MG63 (cell line): ENCODE measurements around the gene PODXL. TPM values are rescaled to one million over a fixed set of nuclear protein-coding genes. Genes with fewer than 3 reads are reported as not detected.
A peak's percentile ranks its signal among the peaks of the same experiment; 100 is the strongest.

Experiments used
- DNase-seq: peaks from one replicate; pipeline ENCODE4 v3.0.0-alpha.2; 2020
- H3K27me3 ChIP-seq: fragments of 250-450 bp; sonication (Bioruptor Pico); 2 replicates; pipeline ENCODE4 v1.5.1; 2020; ENCODE audit warnings: mild to moderate bottlenecking, moderate library complexity
- H3K36me3 ChIP-seq: fragments of 250-450 bp; sonication (Bioruptor Pico); 2 replicates; pipeline ENCODE4 v1.5.1; 2020; ENCODE audit warnings: mild to moderate bottlenecking, moderate library complexity
- H3K4me3 ChIP-seq: fragments of 250-450 bp; sonication (Bioruptor Pico); 2 replicates; pipeline ENCODE4 v1.5.1; 2020; ENCODE audit warnings: mild to moderate bottlenecking, moderate library complexity
- H3K9me3 ChIP-seq: fragments of 250-450 bp; sonication (Bioruptor Pico); 2 replicates; pipeline ENCODE4 v1.5.1; 2020; ENCODE audit warnings: mild to moderate bottlenecking, moderate library complexity
- total RNA-seq: library from RNA; depleted of rRNA; stranded (reverse); fragments of >200 nt; shearing (Covaris generic); gene quantifications from 2 replicates; pipeline ENCODE4 v1.2.3, GENCODE V29; 2014; ENCODE audit warnings: low replicate concordance; rRNA removed

PODXL gene
- total RNA-seq: 1.0 and 1.2 TPM in 2 replicates

DNA sequence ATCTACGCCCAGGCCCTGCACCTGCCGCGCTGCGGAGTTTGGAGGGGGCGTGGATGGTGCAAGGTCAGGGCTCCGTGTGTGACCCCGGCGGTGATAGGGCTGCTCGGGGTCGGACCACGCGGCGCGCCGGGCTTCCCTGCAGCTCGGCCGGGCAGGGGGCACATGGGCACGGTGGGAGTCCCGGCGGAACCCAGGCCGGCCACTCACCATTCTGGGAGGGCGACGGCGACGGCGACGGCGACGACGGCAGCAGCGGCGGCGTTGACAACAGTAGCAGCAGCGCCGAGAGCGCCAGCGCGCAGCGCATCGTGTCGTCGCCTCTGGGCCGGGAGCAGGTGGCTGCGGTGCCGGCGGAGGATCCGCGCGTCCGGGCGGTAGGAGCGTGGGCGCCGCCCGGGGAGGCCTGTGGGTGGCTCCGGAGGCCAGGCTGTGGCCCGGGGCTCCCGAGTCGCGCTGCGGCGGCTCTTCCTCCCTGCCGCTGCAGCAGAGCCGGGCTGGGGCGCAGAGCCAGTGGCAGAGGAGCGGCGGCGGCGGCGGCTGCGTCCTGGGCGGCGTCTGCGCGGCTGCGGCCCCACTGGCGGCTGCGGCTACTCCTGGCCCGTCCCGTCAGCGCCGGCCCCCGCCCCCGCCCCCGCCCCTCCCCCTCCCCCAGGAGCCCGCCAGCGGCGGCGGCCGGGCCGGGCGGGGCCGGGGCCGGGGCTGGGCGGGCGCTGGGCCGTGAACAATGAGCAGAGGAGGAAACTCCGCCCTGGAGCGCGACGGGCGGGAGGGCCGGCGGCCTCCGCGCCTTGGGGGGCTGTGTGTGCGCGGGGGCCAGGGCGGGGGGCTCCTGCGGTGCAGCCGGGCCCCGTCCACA is at the start of gene PODXL:
Gene PODXL (minus strand): TSS at position 576 of the 856 bp plus-strand sequence. CDS start 269 bp downstream, at position 307.
- peaks cover 18% of the 10 kb centered on the region for H3K27me3 ChIP-seq
- peak; percentile 48 for DNase-seq

DNA sequence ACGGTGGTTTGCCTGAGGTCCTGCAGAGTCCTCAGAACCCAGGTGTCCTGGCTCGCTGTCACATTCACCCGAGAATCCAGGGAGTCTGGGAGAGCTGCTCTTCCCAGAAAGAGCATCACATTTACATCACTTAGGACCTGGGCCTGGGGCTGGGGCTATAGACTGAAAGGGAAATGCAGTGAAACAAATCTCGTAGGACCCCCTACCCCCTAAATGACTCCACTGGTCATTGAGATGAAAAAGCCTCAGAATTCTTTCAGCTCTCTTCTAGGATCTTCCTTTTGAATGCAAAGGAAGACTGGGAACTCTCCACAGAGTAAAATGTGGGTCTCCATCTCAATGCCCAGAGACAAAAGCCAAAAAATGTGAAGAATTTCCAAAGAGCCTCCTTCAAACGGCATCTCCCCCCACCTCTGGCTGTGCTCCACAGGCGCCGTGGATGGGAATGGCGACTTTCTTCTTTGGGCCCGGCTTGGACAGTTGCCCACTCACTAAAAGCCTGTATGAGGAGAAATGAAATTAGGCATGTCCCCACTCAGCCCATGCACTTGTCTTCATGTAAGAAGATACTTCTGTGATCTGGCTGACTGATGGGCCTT is 49.0 kb upstream of the PODXL start:
- Histone ChIP-seq H3K4me3 (no peak overlapping the region), H3K27me3 (no peaks in the 10 kb centered on the region), H3K36me3 (no peaks in the 10 kb centered on the region), H3K9me3 (no peaks in the 10 kb centered on the region)
- DNase-seq: no peak

More for the DNA sequence above, at the start of gene PODXL:
- H3K4me3 ChIP-seq: peak within 1 kb of the TSS; percentile 36
- no peaks in the 10 kb centered on the region for H3K9me3 ChIP-seq
- no peaks in the 10 kb centered on the region for H3K36me3 ChIP-seq

DNA sequence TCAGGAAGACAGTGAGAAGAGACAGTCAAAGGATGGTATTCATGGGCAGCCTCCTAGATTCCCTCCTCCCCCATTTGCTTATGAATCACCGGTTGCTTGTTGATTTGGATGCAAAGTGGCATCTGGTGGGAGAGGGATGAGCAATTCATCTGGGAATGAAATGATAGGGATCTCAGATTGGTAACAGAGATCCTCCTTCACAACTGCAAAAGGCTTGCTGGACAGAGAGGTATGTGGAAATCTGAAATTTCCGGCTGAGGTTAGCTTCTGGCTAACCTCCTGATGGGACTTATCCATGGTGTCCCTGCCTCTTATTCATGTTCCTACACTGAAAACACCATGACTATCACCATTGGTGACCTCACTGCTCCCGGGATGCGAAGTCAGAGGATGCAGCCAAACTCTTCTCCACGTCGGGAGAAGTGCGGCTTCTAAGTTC is 48.4 kb upstream of the PODXL start:
- no peaks in the 10 kb centered on the region for H3K9me3 ChIP-seq

DNA sequence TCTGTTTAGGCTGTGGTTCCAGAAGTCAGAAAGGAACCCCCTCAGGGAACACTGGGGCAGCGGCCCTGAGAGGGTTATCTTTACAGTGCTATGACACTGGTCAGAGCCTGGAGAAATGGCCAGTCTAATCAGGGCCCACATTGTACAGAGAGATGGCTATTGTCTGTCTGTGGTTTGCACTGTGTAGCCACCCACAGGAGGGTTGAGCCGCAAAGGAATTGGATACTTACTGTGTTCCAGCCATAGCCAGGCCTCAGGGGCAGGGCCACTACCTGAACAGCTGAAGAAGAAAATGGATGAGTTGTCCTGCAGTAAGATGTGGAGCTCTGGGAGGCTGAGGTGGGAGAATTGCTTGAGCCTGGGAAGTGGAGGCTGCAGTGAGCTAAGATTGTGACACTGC is 47.5 kb upstream of the PODXL start:
- no peak for DNase-seq
- no peak overlapping the region for H3K4me3 ChIP-seq
- no peaks in the 10 kb centered on the region for H3K36me3 ChIP-seq

More for the DNA sequence above, 48.4 kb upstream of the PODXL start:
- no peak overlapping the region for H3K4me3 ChIP-seq
- no peaks in the 10 kb centered on the region for H3K27me3 ChIP-seq
- H3K36me3 ChIP-seq: no peaks in the 10 kb centered on the region
- DNase-seq: peak; percentile 29

DNA sequence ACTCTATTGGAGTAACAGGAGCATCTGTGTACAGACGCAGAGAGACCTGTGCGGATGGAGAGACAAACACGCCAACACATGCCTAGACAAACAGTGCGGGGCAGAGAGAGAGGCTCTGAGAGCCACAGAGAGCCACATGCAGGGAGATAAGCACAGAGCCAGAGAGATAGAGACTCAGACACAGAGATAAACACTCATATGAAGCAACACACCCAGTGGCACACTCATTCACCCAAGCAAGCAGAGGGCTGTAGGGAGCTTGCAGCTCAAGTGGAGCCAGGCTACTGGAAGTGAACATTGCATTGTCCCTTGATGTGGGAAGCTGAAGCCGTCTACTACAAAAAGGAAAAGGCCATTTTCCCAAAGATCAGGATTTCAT is 46.6 kb upstream of the PODXL start:
- H3K27me3 ChIP-seq: no peaks in the 10 kb centered on the region
- H3K4me3 ChIP-seq: no peak overlapping the region
- no peak for DNase-seq
- H3K36me3 ChIP-seq: no peaks in the 10 kb centered on the region
- no peaks in the 10 kb centered on the region for H3K9me3 ChIP-seq

More for the DNA sequence above, 47.5 kb upstream of the PODXL start:
- Histone ChIP-seq H3K9me3 (no peaks in the 10 kb centered on the region), H3K27me3 (no peaks in the 10 kb centered on the region)

DNA sequence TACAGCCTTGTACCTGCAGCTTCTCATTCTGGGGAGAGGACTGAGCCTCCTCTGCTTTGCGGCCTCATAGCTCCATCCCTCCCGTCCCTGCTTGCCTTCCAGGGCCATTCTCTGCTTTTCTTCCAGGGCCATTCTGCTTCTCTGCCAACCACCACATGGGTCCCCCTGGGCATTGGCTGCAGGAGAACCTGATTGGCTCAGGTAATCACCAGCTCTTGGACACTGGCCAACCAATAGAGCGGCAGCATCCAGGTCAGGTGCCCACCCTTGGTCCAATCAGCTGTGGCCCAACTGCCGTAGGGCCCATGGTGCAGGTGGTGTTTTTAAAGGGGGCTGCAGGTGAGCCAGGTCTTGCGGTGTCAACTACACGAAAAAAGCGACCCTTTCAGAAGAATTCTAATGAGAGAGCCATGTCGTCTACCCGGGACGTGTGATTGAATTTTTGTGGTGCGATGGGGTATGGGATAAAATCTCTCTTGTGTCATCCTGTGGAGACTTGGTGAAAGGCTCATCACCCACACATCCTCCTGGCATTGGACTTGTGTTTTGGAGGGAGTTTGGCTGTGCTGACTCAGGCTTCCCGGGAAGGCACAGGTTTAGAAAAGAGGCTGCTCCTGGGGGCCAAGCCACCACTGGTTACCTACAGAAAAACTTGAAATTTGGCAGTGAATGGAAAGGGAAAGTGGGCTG is 46.0 kb upstream of the PODXL start:
- no peak for DNase-seq
- no peaks in the 10 kb centered on the region for H3K27me3 ChIP-seq

DNA sequence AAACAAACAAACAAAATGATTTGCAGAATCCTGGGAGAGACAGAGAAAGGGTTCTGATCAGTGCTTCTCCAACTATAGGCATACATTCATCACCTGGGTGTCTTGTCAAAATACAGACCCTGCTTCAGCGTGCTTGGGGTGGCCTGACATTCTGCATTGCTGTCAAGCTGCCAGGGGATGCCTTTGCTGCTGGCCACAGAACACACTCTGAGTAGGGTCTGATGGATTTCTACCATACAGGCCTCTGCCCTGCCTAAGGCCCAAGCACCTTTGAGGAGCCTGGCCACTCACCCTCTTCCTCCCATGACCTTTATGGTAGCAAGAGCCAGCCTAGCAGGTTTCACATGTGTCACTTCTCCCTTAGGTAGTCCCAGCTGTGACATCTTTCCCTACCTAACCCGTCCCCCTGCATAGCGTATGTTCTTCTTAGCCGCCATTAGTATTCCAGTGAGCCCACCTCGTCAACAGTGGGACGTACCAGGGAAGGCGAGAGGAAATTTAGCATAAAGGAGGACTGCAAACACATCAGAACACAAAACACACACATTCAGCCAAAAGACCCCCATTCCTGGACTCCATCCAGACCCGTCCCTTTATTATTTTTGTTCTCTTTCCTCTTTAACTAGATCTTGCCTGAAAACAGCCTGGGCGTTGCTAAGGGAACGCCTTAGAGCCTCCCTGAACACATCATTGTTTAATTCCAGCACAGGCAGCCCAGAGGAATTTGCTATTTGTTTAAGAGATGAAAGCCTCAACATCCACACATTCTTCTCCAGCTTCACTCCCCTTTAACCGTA is 43.9 kb upstream of the PODXL start:
- Histone ChIP-seq H3K27me3 (no peaks in the 10 kb centered on the region), H3K36me3 (no peaks in the 10 kb centered on the region), H3K4me3 (no peak overlapping the region), H3K9me3 (no peaks in the 10 kb centered on the region)
- DNase-seq: no peak

More for the DNA sequence above, 46.0 kb upstream of the PODXL start:
- Histone ChIP-seq H3K36me3 (no peaks in the 10 kb centered on the region), H3K4me3 (no peak overlapping the region), H3K9me3 (no peaks in the 10 kb centered on the region)

DNA sequence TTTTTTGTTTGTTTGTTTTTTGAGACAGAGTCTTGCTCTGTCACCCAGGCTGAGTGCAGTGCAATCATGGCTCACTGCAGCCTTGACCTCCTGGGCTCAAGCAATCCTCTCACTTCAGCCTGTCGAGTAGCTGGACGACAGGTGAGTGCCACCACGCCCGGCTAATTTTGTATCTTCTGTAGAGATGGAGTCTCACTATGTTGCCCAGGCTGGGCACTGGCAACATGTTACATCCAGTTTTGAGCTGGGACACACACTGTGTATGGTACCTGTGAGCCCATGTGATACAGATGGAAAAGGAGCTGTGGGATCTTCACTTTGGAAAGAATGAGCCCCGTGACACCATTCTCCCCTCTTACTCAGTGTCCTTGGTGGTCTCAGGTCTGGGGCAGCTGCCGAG is 40.4 kb upstream of the PODXL start:
- H3K9me3 ChIP-seq: no peaks in the 10 kb centered on the region
- no peaks in the 10 kb centered on the region for H3K36me3 ChIP-seq
- H3K27me3 ChIP-seq: no peaks in the 10 kb centered on the region
- H3K4me3 ChIP-seq: no peak overlapping the region
- no peak for DNase-seq

DNA sequence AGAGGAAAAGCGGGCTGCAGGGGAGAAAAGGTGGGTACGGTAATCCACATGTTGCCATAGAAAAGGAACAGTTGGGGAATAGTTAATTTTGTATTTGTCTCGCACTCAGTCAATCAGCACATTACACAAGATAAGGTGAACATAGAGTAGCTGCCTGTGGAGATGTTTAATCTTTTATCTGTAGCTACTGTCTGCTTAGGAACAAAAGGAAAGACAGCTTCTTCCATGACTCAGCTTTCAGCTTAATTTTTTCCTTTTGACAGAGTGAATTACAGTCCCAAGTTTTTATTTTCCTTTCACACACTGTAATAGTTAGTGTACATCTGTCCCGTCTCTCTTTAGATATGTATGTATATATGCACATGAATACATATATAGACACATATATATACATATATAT is 39.3 kb upstream of the PODXL start:
- DNase-seq: no peak
- Histone ChIP-seq H3K27me3 (0 out of 2 replicates have a peak, but pooled peaks cover 3% of the 10 kb centered on the region), H3K4me3 (no peak overlapping the region), H3K9me3 (no peaks in the 10 kb centered on the region), H3K36me3 (no peaks in the 10 kb centered on the region)

DNA sequence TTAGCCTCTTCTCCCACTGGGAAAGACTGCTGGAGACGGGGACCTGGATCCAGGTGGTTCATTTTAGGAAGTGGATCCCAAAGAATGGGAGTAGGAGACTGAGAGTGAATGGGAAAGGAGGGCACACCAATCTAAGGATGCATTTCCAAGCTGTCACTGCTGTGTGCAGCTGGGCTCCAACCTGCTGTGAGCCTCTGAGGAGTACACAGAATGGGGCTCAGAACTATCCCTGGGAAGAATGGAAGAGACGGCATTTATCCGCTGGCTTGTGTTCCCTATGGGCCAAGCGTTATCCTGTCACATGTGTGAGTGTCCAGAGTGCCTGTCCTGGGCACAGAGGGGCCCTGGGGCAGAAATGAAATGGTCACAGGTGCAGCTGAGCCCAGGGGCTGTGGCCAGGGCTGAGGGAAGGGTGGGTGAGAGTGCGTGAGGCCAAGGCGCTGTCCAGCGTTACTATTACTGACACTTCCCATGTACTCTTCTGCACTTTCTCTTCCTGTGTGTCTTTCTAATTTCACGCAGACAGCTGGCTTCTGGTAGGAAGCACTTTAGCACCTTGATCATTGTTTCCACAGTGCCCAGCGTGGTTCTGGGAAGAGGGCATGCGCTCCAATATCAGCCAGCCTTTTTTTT is 35.4 kb upstream of the PODXL start:
- no peaks in the 10 kb centered on the region for H3K9me3 ChIP-seq
- 0 out of 2 replicates have a peak, but pooled peaks cover 3% of the 10 kb centered on the region for H3K27me3 ChIP-seq
- DNase-seq: no peak
- no peak overlapping the region for H3K4me3 ChIP-seq
- no peaks in the 10 kb centered on the region for H3K36me3 ChIP-seq

DNA sequence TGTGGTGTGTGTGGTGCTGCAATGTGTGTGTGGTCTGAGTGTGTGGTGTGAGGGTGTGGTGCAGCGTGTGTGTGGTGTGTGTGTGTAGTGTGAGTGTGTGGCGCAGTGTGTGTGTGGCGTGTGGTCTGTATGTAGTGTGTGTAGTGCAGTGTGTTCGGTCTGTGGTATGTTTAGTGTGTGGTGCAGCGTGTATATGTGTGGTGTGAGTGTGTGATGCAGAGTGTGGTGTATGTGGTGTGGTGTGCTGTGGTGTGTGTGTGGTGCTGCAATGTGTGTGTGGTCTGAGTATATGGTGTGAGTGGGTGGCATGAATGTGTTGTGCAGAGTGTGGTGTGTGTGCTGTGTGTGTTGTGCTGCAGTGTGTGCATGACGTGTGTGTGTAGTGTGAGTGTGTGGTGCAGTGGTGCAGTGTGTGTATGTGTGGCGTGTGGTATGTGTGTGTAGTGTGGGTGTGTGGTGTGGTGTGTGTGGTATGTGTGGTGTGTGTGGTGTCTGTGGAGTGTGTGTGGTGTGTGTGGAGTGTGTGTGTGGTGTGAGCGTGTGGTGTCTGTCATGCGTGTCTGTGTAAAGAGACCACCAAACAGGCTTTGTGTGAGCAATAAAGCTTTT is 31.0 kb upstream of the PODXL start:
- no peaks in the 10 kb centered on the region for H3K36me3 ChIP-seq
- 0 out of 2 replicates have a peak, but pooled peaks cover 3% of the 10 kb centered on the region for H3K27me3 ChIP-seq
- no peak for DNase-seq
- H3K9me3 ChIP-seq: no peaks in the 10 kb centered on the region
- H3K4me3 ChIP-seq: no peak overlapping the region

DNA sequence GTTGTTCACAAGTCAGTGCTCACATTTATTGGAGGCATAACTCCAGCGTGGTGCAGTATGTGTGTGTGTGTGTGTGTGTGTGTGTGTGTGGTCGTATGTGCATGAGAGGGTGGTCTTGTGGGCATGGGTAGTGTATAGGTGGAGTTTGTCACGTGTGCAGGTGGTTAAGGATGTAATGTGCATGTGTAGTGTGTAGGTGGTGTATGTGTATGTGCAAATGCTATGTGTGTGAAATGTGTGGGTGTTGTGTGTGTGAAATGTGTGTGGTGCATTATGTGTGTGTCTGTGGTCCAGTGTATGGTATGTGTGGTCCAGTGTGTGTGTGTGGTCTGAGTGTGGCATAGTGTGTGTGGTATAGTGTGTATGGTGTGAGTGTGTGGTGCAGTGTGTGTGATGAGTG is 30.3 kb upstream of the PODXL start:
- Histone ChIP-seq H3K27me3 (0 out of 2 replicates have a peak, but pooled peaks cover 3% of the 10 kb centered on the region), H3K36me3 (no peaks in the 10 kb centered on the region), H3K4me3 (no peak overlapping the region), H3K9me3 (no peaks in the 10 kb centered on the region)
- DNase-seq: no peak

DNA sequence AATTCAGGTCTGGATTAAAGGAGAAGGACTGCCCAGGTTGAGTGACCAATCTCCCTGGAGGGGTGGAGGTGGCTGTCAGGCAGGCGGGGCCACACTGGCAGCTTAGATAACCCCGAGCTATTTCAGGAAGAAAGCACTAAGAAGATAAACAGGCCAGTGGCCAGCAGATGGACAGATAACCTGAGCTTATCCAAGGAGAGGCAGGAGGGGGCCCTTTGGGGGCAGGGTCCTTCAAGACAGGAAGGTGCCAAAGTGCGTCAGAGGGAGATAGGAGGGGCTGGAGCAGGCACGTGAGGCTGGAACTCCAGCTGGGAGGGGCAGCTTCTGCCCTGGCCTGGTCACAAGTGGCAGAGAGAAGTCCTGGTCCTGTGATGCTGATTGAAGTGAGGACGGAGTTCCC is 29.8 kb upstream of the PODXL start:
- no peak for DNase-seq
- no peak overlapping the region for H3K4me3 ChIP-seq
- no peaks in the 10 kb centered on the region for H3K9me3 ChIP-seq
- H3K27me3 ChIP-seq: 0 out of 2 replicates have a peak, but pooled peaks cover 3% of the 10 kb centered on the region
- no peaks in the 10 kb centered on the region for H3K36me3 ChIP-seq

DNA sequence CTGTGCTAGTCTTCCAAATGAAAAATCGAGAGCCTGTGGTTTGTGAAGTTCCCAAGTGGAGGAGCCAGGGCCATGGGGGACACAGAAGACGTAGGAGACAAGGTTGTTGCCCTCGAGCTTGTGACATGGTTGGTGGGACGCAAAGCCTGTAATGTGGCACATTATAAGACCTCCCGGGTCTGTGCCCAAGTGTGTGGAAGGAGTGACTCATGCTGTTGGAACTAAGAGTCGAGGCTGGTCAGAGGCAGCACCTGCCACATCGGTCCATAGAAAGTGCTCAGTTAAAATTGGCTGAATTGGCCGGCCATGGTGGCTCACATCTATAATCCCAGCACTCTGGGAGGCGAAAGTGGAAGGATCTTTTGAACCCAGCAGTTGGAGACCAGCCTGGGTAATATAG is 27.0 kb upstream of the PODXL start:
- Histone ChIP-seq H3K36me3 (no peaks in the 10 kb centered on the region), H3K4me3 (no peak overlapping the region), H3K9me3 (no peaks in the 10 kb centered on the region), H3K27me3 (no peaks in the 10 kb centered on the region)
- no peak for DNase-seq

DNA sequence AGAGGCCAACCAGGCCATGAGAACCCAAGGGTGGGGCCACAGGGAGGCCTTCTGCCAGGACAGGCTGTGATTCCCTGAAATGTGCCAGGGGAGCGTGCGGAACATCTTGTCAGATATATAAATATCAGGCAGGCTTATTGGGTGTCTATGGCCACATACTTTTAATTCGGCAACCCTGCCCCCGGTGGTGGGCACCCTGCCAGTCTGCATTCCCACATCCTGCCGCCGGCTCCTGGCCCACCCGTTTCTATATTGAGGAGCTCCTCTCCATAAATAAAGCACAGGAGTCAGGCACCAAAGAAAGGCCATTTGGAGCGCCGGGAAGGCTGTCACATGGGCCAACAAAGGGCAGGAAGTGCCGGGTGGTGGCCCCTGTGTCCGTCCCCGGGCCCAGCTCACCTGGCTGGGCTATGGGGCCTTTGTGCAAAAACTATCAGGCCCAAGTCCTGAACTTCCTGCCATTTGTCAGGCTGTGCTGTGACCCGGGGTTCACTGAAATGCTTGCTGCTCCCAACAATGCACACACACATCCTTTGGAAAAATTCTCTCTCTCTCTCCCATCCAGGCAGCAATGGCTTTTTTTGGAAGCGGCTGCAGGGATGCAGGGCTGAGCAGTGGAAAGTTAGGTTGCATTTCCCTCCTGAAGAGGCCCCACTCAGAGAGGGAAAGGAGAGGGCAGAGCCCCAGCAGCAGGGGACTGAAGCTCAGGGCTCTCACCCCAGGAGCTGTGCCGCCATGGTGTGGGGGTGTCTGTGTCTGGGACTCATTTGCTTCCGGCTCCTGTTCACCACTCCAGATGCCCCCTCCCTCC is 25.0 kb upstream of the PODXL start:
- Histone ChIP-seq H3K27me3 (no peaks in the 10 kb centered on the region), H3K36me3 (no peaks in the 10 kb centered on the region), H3K4me3 (no peak overlapping the region), H3K9me3 (no peaks in the 10 kb centered on the region)
- DNase-seq: no peak
